GM23338 (cell line): ENCODE data around the gene BCL2L15. TPM values are rescaled to one million over a fixed set of nuclear protein-coding genes. Genes with fewer than 3 reads are reported as not detected.

Experiments used
- ATAC-seq: fragments of 200-7000 bp; cut with Tn5 transposase; 3 replicates; pipeline ENCODE4 v1.9.1; 2020
- DNase-seq: peaks from one replicate; pipeline ENCODE4 v3.0.0-alpha.2; 2015; ENCODE audit warnings: low spot score
- H2AFZ ChIP-seq: fragments of 200-600 bp; sonication (generic); 2 replicates; pipeline ENCODE4 v1.8.0; 2016; ENCODE audit warnings: antibody characterized with exemption, mild to moderate bottlenecking, moderate library complexity
- H3F3A ChIP-seq: fragments of 200-600 bp; sonication (generic); replicated peaks from 2 replicates; pipeline ENCODE4 v1.8.0; 2017; ENCODE audit warnings: antibody characterized with exemption, mixed run types, low read depth
- H3K27ac ChIP-seq: fragments of 200-600 bp; sonication (generic); 2 replicates; pipeline ENCODE4 v1.6.1; 2016; ENCODE audit warnings: low read depth
- H3K27me3 ChIP-seq: fragments of 200-600 bp; sonication (generic); 2 replicates; pipeline ENCODE4 v1.8.0; 2016; ENCODE audit warnings: mild to moderate bottlenecking, mixed run types, moderate library complexity; ENCODE audit not compliant: insufficient read depth
- H3K36me3 ChIP-seq: fragments of 200-600 bp; sonication (generic); 2 replicates; pipeline ENCODE4 v1.8.0; 2016; ENCODE audit warnings: mild to moderate bottlenecking; ENCODE audit not compliant: insufficient read depth
- H3K4me1 ChIP-seq: fragments of 200-600 bp; sonication (generic); 2 replicates; pipeline ENCODE4 v1.8.0; 2016; ENCODE audit warnings: mild to moderate bottlenecking, moderate library complexity; ENCODE audit not compliant: insufficient read depth
- H3K4me2 ChIP-seq: fragments of 200-600 bp; sonication (generic); 2 replicates; pipeline ENCODE4 v1.7.1; 2017; ENCODE audit warnings: mixed run types
- H3K4me3 ChIP-seq: fragments of 200-600 bp; sonication (generic); 2 replicates; pipeline ENCODE4 v1.6.1; 2016; ENCODE audit warnings: mixed run types
- H3K79me2 ChIP-seq: fragments of 200-600 bp; sonication (generic); replicated peaks from 2 replicates; pipeline ENCODE4 v1.8.0; 2017; ENCODE audit warnings: mild to moderate bottlenecking; ENCODE audit not compliant: insufficient read depth
- H3K9me2 ChIP-seq: fragments of 200-600 bp; sonication (generic); 2 replicates; pipeline ENCODE4 v1.8.0; 2017; ENCODE audit not compliant: insufficient read depth
- H4K20me1 ChIP-seq: fragments of 200-600 bp; sonication (generic); replicated peaks from 2 replicates; pipeline ENCODE4 v1.8.0; 2017; ENCODE audit warnings: mild to moderate bottlenecking; ENCODE audit not compliant: insufficient read depth
- H3K27ac Mint-ChIP-seq: 2 replicates; pipeline ENCODE4 v1.8.0; 2020; ENCODE audit warnings: inconsistent platforms, mild to moderate bottlenecking, moderate library complexity, mixed read lengths
- H3K27me3 Mint-ChIP-seq: 3 replicates; pipeline ENCODE4 v1.8.0; 2022; ENCODE audit warnings: low read depth, mild to moderate bottlenecking, moderate library complexity, mixed read lengths, inconsistent platforms; ENCODE audit not compliant: insufficient read depth, poor library complexity
- H3K36me3 Mint-ChIP-seq: 3 replicates; pipeline ENCODE4 v1.8.0; 2021; ENCODE audit warnings: low read depth, mild to moderate bottlenecking, inconsistent platforms, moderate library complexity, mixed read lengths
- H3K4me1 Mint-ChIP-seq: 3 replicates; pipeline ENCODE4 v1.8.0; 2020; ENCODE audit warnings: mild to moderate bottlenecking, inconsistent platforms, mixed read lengths
- H3K4me3 Mint-ChIP-seq: 3 replicates; pipeline ENCODE4 v1.8.0; 2021; ENCODE audit warnings: moderate library complexity, mild to moderate bottlenecking, inconsistent platforms, mixed read lengths
- H3K9me3 Mint-ChIP-seq: 3 replicates; pipeline ENCODE4 v1.8.0; 2020; ENCODE audit warnings: moderate library complexity, mild to moderate bottlenecking, inconsistent platforms, mixed read lengths
- ETS1 ChIP-seq: IDR thresholded peaks from 2 replicates; pipeline ENCODE4 v1.6.1; 2016; ENCODE audit warnings: antibody characterized with exemption
- EZH2 ChIP-seq: fragments of 200-600 bp; sonication (generic); IDR thresholded peaks from one replicate; pipeline ENCODE4 v1.8.0; 2017; ENCODE audit warnings: antibody characterized with exemption, mild to moderate bottlenecking, low read depth; ENCODE audit not compliant: unreplicated experiment
- EZH2phosphoT487 ChIP-seq: fragments of 200-600 bp; sonication (generic); IDR thresholded peaks from one replicate; pipeline ENCODE4 v1.8.1; 2018; ENCODE audit warnings: antibody characterized with exemption; ENCODE audit not compliant: unreplicated experiment
- NANOG ChIP-seq: IDR thresholded peaks from 2 replicates; pipeline ENCODE4 v1.6.1; 2016; ENCODE audit warnings: antibody characterized with exemption, borderline replicate concordance
- POLR2AphosphoS5 ChIP-seq: IDR thresholded peaks from 2 replicates; pipeline ENCODE4 v1.6.1; 2016; ENCODE audit warnings: antibody characterized with exemption, low read depth
- REST ChIP-seq: IDR thresholded peaks from one replicate; pipeline ENCODE4 v1.6.1; 2018; ENCODE audit warnings: antibody characterized with exemption; ENCODE audit not compliant: unreplicated experiment
- STAT1 ChIP-seq: IDR thresholded peaks from one replicate; pipeline ENCODE4 v1.6.1; 2016; ENCODE audit warnings: antibody characterized with exemption; ENCODE audit not compliant: unreplicated experiment
- ZNF114 ChIP-seq: fragments of 250-450 bp; sonication (Bioruptor Pico); IDR thresholded peaks from 2 replicates; pipeline ENCODE4 v1.5.0; 2020; ENCODE audit warnings: mild to moderate bottlenecking, moderate library complexity
- ZNF331 ChIP-seq: fragments of 250-450 bp; sonication (Bioruptor Pico); IDR thresholded peaks from 2 replicates; pipeline ENCODE4 v1.5.0; 2020; ENCODE audit warnings: low read depth, mild to moderate bottlenecking, moderate library complexity
- ZNF462 ChIP-seq: fragments of 250-450 bp; sonication (Bioruptor Pico); IDR thresholded peaks from 2 replicates; pipeline ENCODE4 v1.5.0; 2020; ENCODE audit warnings: mild to moderate bottlenecking, moderate library complexity
- polyA plus RNA-seq: library from polyadenylated mRNA; unstranded; fragments of >200 nt; fragmentation: Nextera tagmentation; extraction: Ambion mirVana; gene quantifications from 2 replicates; pipeline ENCODE4 v1.2.1, GENCODE V29; 2016
- total RNA-seq: library from RNA; depleted of rRNA; stranded (reverse); fragments of >200 nt; shearing (Covaris generic); gene quantifications from 2 replicates; pipeline ENCODE4 v1.2.3, GENCODE V29; 2014

Gene BCL2L15
- total and polyA plus RNA-seq, 2 experiments from 2014 or later: not detected

GRCh38 chr1:113898241-113898814, 10.9 kb upstream of the BCL2L15 start:
- TF ChIP-seq EZH2: no peak
- TF ChIP-seq ZNF462 (CRISPR knock-in tag): no peak
- TF ChIP-seq ZNF331: no peak
- no peak for TF ChIP-seq STAT1
- Histone ChIP-seq H3K4me3 (no peak overlapping the region), H3K4me1 (peaks cover under 1% of the 10 kb centered on the region; the same call in 1 of the 2 replicates), H3K27me3 (no peaks in the 10 kb centered on the region), H3K36me3 (no peaks in the 10 kb centered on the region; the same call in 1 of the 2 replicates), H3K9me2 (no peaks in the 10 kb centered on the region), H3F3A (peaks cover 2% of the 10 kb centered on the region; the same call in 1 of the 2 replicates), H4K20me1 (no peaks in the 10 kb centered on the region), H2AFZ (no peak overlapping the region), H3K27ac (no peak overlapping the region), H3K4me2 (no peak overlapping the region), H3K79me2 (0 out of 2 replicates have a peak, but pooled peaks cover 3% of the 10 kb centered on the region)
- H3K27ac Mint-ChIP-seq: no peak overlapping the region
- H3K36me3 Mint-ChIP-seq: peaks cover 10% of the 10 kb centered on the region; the same call in 1 of the 3 replicates
- DNase-seq: no peak
- ATAC-seq: no peak
- peaks cover 4% of the 10 kb centered on the region for H3K27me3 Mint-ChIP-seq
- H3K4me1 Mint-ChIP-seq: peaks cover under 1% of the 10 kb centered on the region; the same call in 1 of the 3 replicates
- no peaks in the 10 kb centered on the region for H3K9me3 Mint-ChIP-seq
- no peak overlapping the region for H3K4me3 Mint-ChIP-seq

- no peak for ATAC-seq
- no peak overlapping the region for H3K4me3 Mint-ChIP-seq
- no peak for DNase-seq
- TF ChIP-seq POLR2AphosphoS5 (no peak), STAT1 (no peak), REST (no peak), NANOG (no peak), ZNF114 (no peak), ETS1 (no peak), EZH2phosphoT487 (no peak)
- peaks cover 10% of the 10 kb centered on the region; the same call in 1 of the 3 replicates for H3K36me3 Mint-ChIP-seq
- Histone ChIP-seq H3K79me2 (no peaks in the 10 kb centered on the region), H3K9me2 (no peaks in the 10 kb centered on the region), H3K4me1 (no peaks in the 10 kb centered on the region), H4K20me1 (no peaks in the 10 kb centered on the region), H2AFZ (no peak overlapping the region), H3K27me3 (no peaks in the 10 kb centered on the region), H3K4me3 (no peak overlapping the region), H3K36me3 (no peaks in the 10 kb centered on the region; the same call in 1 of the 2 replicates), H3F3A (no peaks in the 10 kb centered on the region), H3K4me2 (no peak overlapping the region), H3K27ac (no peak overlapping the region)
- H3K4me1 Mint-ChIP-seq: no peaks in the 10 kb centered on the region
- H3K9me3 Mint-ChIP-seq: no peaks in the 10 kb centered on the region
- no peak overlapping the region for H3K27ac Mint-ChIP-seq
- no peaks in the 10 kb centered on the region for H3K27me3 Mint-ChIP-seq
Observed at GRCh38 chr1:113895961-113896360, 8.6 kb upstream of the BCL2L15 start.
